ENCODE data around the gene YIPF7. TPM values are rescaled to one million over a fixed set of nuclear protein-coding genes. Genes with fewer than 3 reads are reported as not detected.
A peak's percentile ranks its signal among the peaks of the same experiment; 100 is the strongest.

YIPF7 gene
- total and polyA plus RNA-seq, 9 of the 15 experiments (the other 6 are each of a cell fraction or from before 2014, with no cell fraction given): 0.14 TPM; not detected in 8

- TF ChIP-seq HES1 (IDR thresholded peaks at IDR 0.05; ENCODE audit: low read depth): no peak
Observed at GRCh38 chr4:44580231-44580630, 71.2 kb downstream of the YIPF7 start (continued).

GRCh38 chr4:44578954-44579353 lies 72.5 kb downstream of the YIPF7 start:
- no peak overlapping the region for H3K9ac ChIP-seq (ENCODE audit: insufficient read depth in 1 of 2, low read depth in 2 of 2, low read length in 2 of 2)
- no TSS peak for BruUV-seq (replicated peaks)
- no peaks in the 10 kb centered on the region for H3K79me2 ChIP-seq (ENCODE audit: control insufficient read depth, insufficient read depth, low read length)
- H3K4me2 ChIP-seq (ENCODE audit: insufficient read depth, low read length): no peak overlapping the region
- H3K36me3 ChIP-seq (ENCODE audit: control insufficient read depth, insufficient read depth, low read length): no peaks in the 10 kb centered on the region
- H3K9me3 ChIP-seq (replicated peaks; ENCODE audit: control insufficient read depth, insufficient read depth, low read depth, low read length): no peaks in the 10 kb centered on the region; the same call in 1 of the 2 replicates
- intact Hi-C loops (cut with micrococcal nuclease) (no loop called here), in situ Hi-C loops (cut with MboI) (no loop called here)
- H3K27ac ChIP-seq (ENCODE audit: extremely low read depth, low read depth, low read length): no peak overlapping the region
- WGBS (ENCODE audit: insufficient coverage, low coverage, missing lambda C conversion rate): 0% methylated on average over 1 of the region's 1 CpG
- no peak for FAIRE-seq
- no peaks in the 10 kb centered on the region for H3K4me1 ChIP-seq (replicated peaks in 1 of 2; ENCODE audit: control insufficient read depth in 2 of 2, insufficient read depth in 2 of 2, low read length in 2 of 2)
- H2AFZ ChIP-seq (ENCODE audit: low read depth, low read length): no peak overlapping the region
- ATAC-seq: no peak
- no peak for DNase-seq (ENCODE audit: extremely low read depth in 1 of 4, low spot score in 3 of 4)
- H3K27me3 ChIP-seq (ENCODE audit: control insufficient read depth in 2 of 2, insufficient read depth in 2 of 2, low read length in 2 of 2): no peaks in the 10 kb centered on the region
- H3K4me3 ChIP-seq: no peak overlapping the region
- TF ChIP-seq TFE3 (CRISPR knock-in tag; IDR thresholded peaks at IDR 0.05): 0 out of 2 replicates have a peak, but pooled peaks have one; percentile 2
- TF ChIP-seq E2F8 (IDR thresholded peaks at IDR 0.05; ENCODE audit: low read depth, partially characterized antibody): no peak
- POLR2A ChIA-PET: no interaction called here
- H3K9me1 ChIP-seq (ENCODE audit: control insufficient read depth, insufficient read depth, low read length): no peaks in the 10 kb centered on the region
- H4K20me1 ChIP-seq (replicated peaks; ENCODE audit: control insufficient read depth, insufficient read depth, low read length): no peaks in the 10 kb centered on the region
- CTCF ChIA-PET (ENCODE audit: low intra/inter-chr PET ratio): no interaction called here

Other genes starting within 250 kb of the YIPF7 start
- not detected in 2 replicates for gene KCTD8, start 202.8 kb downstream of the YIPF7 start, total RNA-seq (2014; rRNA removed)
- not detected in 2 replicates for gene KCTD8, start 202.8 kb downstream of the YIPF7 start, total RNA-seq (2014; rRNA removed; fragmentation: Illumina TruSeq; extraction: Trizol)
- gene KCTD8, start 202.8 kb downstream of the YIPF7 start, total RNA-seq (2015; rRNA removed; fragmentation: Illumina TruSeq; extraction: Trizol): not detected in 2 replicates
- not detected in 2 replicates for gene KCTD8, start 202.8 kb downstream of the YIPF7 start, total RNA-seq (2021)
- not detected in 2 replicates for gene KCTD8, start 202.8 kb downstream of the YIPF7 start, polyA plus RNA-seq (2011; rRNA removed)
- gene KCTD8, start 202.8 kb downstream of the YIPF7 start, polyA plus RNA-seq (2014; fragmentation: Illumina TruSeq; extraction: Trizol): not detected in 2 replicates
- not detected for gene KCTD8, start 202.8 kb downstream of the YIPF7 start, polyA plus RNA-seq (2014; fragmentation: Nextera tagmentation; extraction: Ambion mirVana)
- not detected in 2 replicates for gene KCTD8, start 202.8 kb downstream of the YIPF7 start, polyA plus RNA-seq (2014; rRNA removed)
- 20.6 and 26.1 TPM in 2 replicates for gene GUF1, start 26.8 kb upstream of the YIPF7 start, total RNA-seq (2014; rRNA removed)
- gene GUF1, start 26.8 kb upstream of the YIPF7 start, total RNA-seq (2014; rRNA removed; fragmentation: Illumina TruSeq; extraction: Trizol): 35.7 and 38.3 TPM in 2 replicates
- 32.0 and 32.4 TPM in 2 replicates for gene GUF1, start 26.8 kb upstream of the YIPF7 start, total RNA-seq (2015; rRNA removed; fragmentation: Illumina TruSeq; extraction: Trizol)
- gene GUF1, start 26.8 kb upstream of the YIPF7 start, total RNA-seq (2021): 37.0 and 38.5 TPM in 2 replicates
- 20.9 and 25.0 TPM in 2 replicates for gene GUF1, start 26.8 kb upstream of the YIPF7 start, polyA plus RNA-seq (2011; rRNA removed)
- 35.7 and 47.5 TPM in 2 replicates for gene GUF1, start 26.8 kb upstream of the YIPF7 start, polyA plus RNA-seq (2014; fragmentation: Illumina TruSeq; extraction: Trizol)
- 10 to 100 TPM in 1 of 2 experiments, 1 to 10 TPM in 1; 8.1 to 13.1 TPM for gene GUF1, start 26.8 kb upstream of the YIPF7 start, polyA plus RNA-seq (2014; fragmentation: Nextera tagmentation; extraction: Ambion mirVana)
- gene GUF1, start 26.8 kb upstream of the YIPF7 start, polyA plus RNA-seq (2014; rRNA removed): 18.6 and 23.1 TPM in 2 replicates
- gene GNPDA2, start 74.9 kb upstream of the YIPF7 start, total RNA-seq (2014; rRNA removed): 6.8 and 11.1 TPM in 2 replicates
- 14.2 and 17.1 TPM in 2 replicates for gene GNPDA2, start 74.9 kb upstream of the YIPF7 start, total RNA-seq (2014; rRNA removed; fragmentation: Illumina TruSeq; extraction: Trizol)
- 11.8 and 13.0 TPM in 2 replicates for gene GNPDA2, start 74.9 kb upstream of the YIPF7 start, total RNA-seq (2015; rRNA removed; fragmentation: Illumina TruSeq; extraction: Trizol)
- 11.1 and 12.0 TPM in 2 replicates for gene GNPDA2, start 74.9 kb upstream of the YIPF7 start, total RNA-seq (2021)
- gene GNPDA2, start 74.9 kb upstream of the YIPF7 start, polyA plus RNA-seq (2011; rRNA removed): 11.2 and 14.3 TPM in 2 replicates
- 11.6 and 11.7 TPM in 2 replicates for gene GNPDA2, start 74.9 kb upstream of the YIPF7 start, polyA plus RNA-seq (2014; fragmentation: Illumina TruSeq; extraction: Trizol)
- gene GNPDA2, start 74.9 kb upstream of the YIPF7 start, polyA plus RNA-seq (2014; fragmentation: Nextera tagmentation; extraction: Ambion mirVana): 10 to 100 TPM; 19.6 to 20.4 TPM
- 10.6 and 14.0 TPM in 2 replicates for gene GNPDA2, start 74.9 kb upstream of the YIPF7 start, polyA plus RNA-seq (2014; rRNA removed)